ENCODE measurements around the gene SPAG17.

SPAG17 gene

GRCh38 chr1:118023199-118023598 lies 161.8 kb downstream of the SPAG17 start:
- no peak overlapping the region for H3K27ac ChIP-seq (ENCODE audit: low read depth, low read length)
- H3K27me3 ChIP-seq (ENCODE audit: control insufficient read depth, insufficient read depth, low read length), result no peaks in the 10 kb centered on the region
- H3K9ac ChIP-seq (ENCODE audit: low read length), result no peak overlapping the region
- no peaks in the 10 kb centered on the region for H3K36me3 ChIP-seq (ENCODE audit: control insufficient read depth, insufficient read depth, low read length)
- no peaks in the 10 kb centered on the region for H3K4me1 ChIP-seq (ENCODE audit: control insufficient read depth, insufficient read depth, low read length)
- H3K9me3 ChIP-seq (ENCODE audit: control insufficient read depth, insufficient read depth, low read depth, low read length), result no peaks in the 10 kb centered on the region
- no peak overlapping the region for H3K4me3 ChIP-seq (ENCODE audit: low read depth, low read length)

- Histone ChIP-seq H3K9ac (ENCODE audit: low read length) (no peak overlapping the region), H3K27me3 (ENCODE audit: control insufficient read depth, insufficient read depth, low read length) (no peaks in the 10 kb centered on the region)
Observed at GRCh38 chr1:118021668-118022067, 163.4 kb downstream of the SPAG17 start.

GRCh38 chr1:118018060-118018459 lies 167.0 kb downstream of the SPAG17 start:
- Histone ChIP-seq H3K9ac (ENCODE audit: low read length) (no peak overlapping the region), H3K4me3 (ENCODE audit: low read depth, low read length) (no peak overlapping the region), H3K27me3 (ENCODE audit: control insufficient read depth, insufficient read depth, low read length) (no peaks in the 10 kb centered on the region), H3K9me3 (ENCODE audit: control insufficient read depth, insufficient read depth, low read depth, low read length) (no peaks in the 10 kb centered on the region), H3K27ac (ENCODE audit: low read depth, low read length) (no peak overlapping the region), H3K36me3 (ENCODE audit: control insufficient read depth, insufficient read depth, low read length) (no peaks in the 10 kb centered on the region), H3K4me1 (ENCODE audit: control insufficient read depth, insufficient read depth, low read length) (no peaks in the 10 kb centered on the region)

More at GRCh38 chr1:118021668-118022067, 163.4 kb downstream of the SPAG17 start:
- Histone ChIP-seq H3K36me3 (ENCODE audit: control insufficient read depth, insufficient read depth, low read length) (no peaks in the 10 kb centered on the region), H3K9me3 (ENCODE audit: control insufficient read depth, insufficient read depth, low read depth, low read length) (no peaks in the 10 kb centered on the region), H3K4me3 (ENCODE audit: low read depth, low read length) (no peak overlapping the region), H3K27ac (ENCODE audit: low read depth, low read length) (no peak overlapping the region), H3K4me1 (ENCODE audit: control insufficient read depth, insufficient read depth, low read length) (no peaks in the 10 kb centered on the region)

- Histone ChIP-seq H3K4me1 (ENCODE audit: control insufficient read depth, insufficient read depth, low read length) (no peaks in the 10 kb centered on the region), H3K27me3 (ENCODE audit: control insufficient read depth, insufficient read depth, low read length) (no peaks in the 10 kb centered on the region), H3K4me3 (ENCODE audit: low read depth, low read length) (no peak overlapping the region), H3K36me3 (ENCODE audit: control insufficient read depth, insufficient read depth, low read length) (no peaks in the 10 kb centered on the region), H3K27ac (ENCODE audit: low read depth, low read length) (no peak overlapping the region), H3K9me3 (ENCODE audit: control insufficient read depth, insufficient read depth, low read depth, low read length) (no peaks in the 10 kb centered on the region), H3K9ac (ENCODE audit: low read length) (no peak overlapping the region)
Observed at GRCh38 chr1:118013938-118014337, 171.1 kb downstream of the SPAG17 start.

- Histone ChIP-seq H3K4me3 (ENCODE audit: low read depth, low read length) (no peak overlapping the region), H3K27ac (ENCODE audit: low read depth, low read length) (no peak overlapping the region), H3K9me3 (ENCODE audit: control insufficient read depth, insufficient read depth, low read depth, low read length) (no peaks in the 10 kb centered on the region), H3K9ac (ENCODE audit: low read length) (no peak overlapping the region), H3K36me3 (ENCODE audit: control insufficient read depth, insufficient read depth, low read length) (no peaks in the 10 kb centered on the region), H3K27me3 (ENCODE audit: control insufficient read depth, insufficient read depth, low read length) (no peaks in the 10 kb centered on the region), H3K4me1 (ENCODE audit: control insufficient read depth, insufficient read depth, low read length) (no peaks in the 10 kb centered on the region)
Observed at GRCh38 chr1:118013336-118013735, 171.7 kb downstream of the SPAG17 start.

- no peaks in the 10 kb centered on the region for H3K4me1 ChIP-seq (ENCODE audit: control insufficient read depth, insufficient read depth, low read length)
- H3K36me3 ChIP-seq (ENCODE audit: control insufficient read depth, insufficient read depth, low read length), result no peaks in the 10 kb centered on the region
- no peak overlapping the region for H3K9ac ChIP-seq (ENCODE audit: low read length)
- H3K27ac ChIP-seq (ENCODE audit: low read depth, low read length), result no peak overlapping the region
- H3K4me3 ChIP-seq (ENCODE audit: low read depth, low read length), result no peak overlapping the region
- H3K27me3 ChIP-seq (ENCODE audit: control insufficient read depth, insufficient read depth, low read length), result no peaks in the 10 kb centered on the region
- no peaks in the 10 kb centered on the region for H3K9me3 ChIP-seq (ENCODE audit: control insufficient read depth, insufficient read depth, low read depth, low read length)
Observed at GRCh38 chr1:118012515-118013124, 172.4 kb downstream of the SPAG17 start.

GRCh38 chr1:118008011-118008410 lies 177.0 kb downstream of the SPAG17 start:
- Histone ChIP-seq H3K27me3 (ENCODE audit: control insufficient read depth, insufficient read depth, low read length) (no peaks in the 10 kb centered on the region), H3K4me1 (ENCODE audit: control insufficient read depth, insufficient read depth, low read length) (no peaks in the 10 kb centered on the region), H3K27ac (ENCODE audit: low read depth, low read length) (no peak overlapping the region), H3K4me3 (ENCODE audit: low read depth, low read length) (no peak overlapping the region), H3K9ac (ENCODE audit: low read length) (no peak overlapping the region), H3K9me3 (ENCODE audit: control insufficient read depth, insufficient read depth, low read depth, low read length) (no peaks in the 10 kb centered on the region), H3K36me3 (ENCODE audit: control insufficient read depth, insufficient read depth, low read length) (no peaks in the 10 kb centered on the region)

GRCh38 chr1:118007391-118007790 lies 177.6 kb downstream of the SPAG17 start:
- no peaks in the 10 kb centered on the region for H3K36me3 ChIP-seq (ENCODE audit: control insufficient read depth, insufficient read depth, low read length)
- no peak overlapping the region for H3K9ac ChIP-seq (ENCODE audit: low read length)
- no peaks in the 10 kb centered on the region for H3K9me3 ChIP-seq (ENCODE audit: control insufficient read depth, insufficient read depth, low read depth, low read length)
- H3K27ac ChIP-seq (ENCODE audit: low read depth, low read length), result no peak overlapping the region
- no peak overlapping the region for H3K4me3 ChIP-seq (ENCODE audit: low read depth, low read length)
- H3K27me3 ChIP-seq (ENCODE audit: control insufficient read depth, insufficient read depth, low read length), result no peaks in the 10 kb centered on the region
- no peaks in the 10 kb centered on the region for H3K4me1 ChIP-seq (ENCODE audit: control insufficient read depth, insufficient read depth, low read length)

- Histone ChIP-seq H3K27me3 (ENCODE audit: control insufficient read depth, insufficient read depth, low read length) (no peaks in the 10 kb centered on the region), H3K4me1 (ENCODE audit: control insufficient read depth, insufficient read depth, low read length) (no peaks in the 10 kb centered on the region), H3K9ac (ENCODE audit: low read length) (no peak overlapping the region), H3K36me3 (ENCODE audit: control insufficient read depth, insufficient read depth, low read length) (no peaks in the 10 kb centered on the region), H3K4me3 (ENCODE audit: low read depth, low read length) (no peak overlapping the region), H3K27ac (ENCODE audit: low read depth, low read length) (no peak overlapping the region), H3K9me3 (ENCODE audit: control insufficient read depth, insufficient read depth, low read depth, low read length) (no peaks in the 10 kb centered on the region)
Observed at GRCh38 chr1:118004312-118004711, 180.7 kb downstream of the SPAG17 start.

- Histone ChIP-seq H3K9me3 (ENCODE audit: control insufficient read depth, insufficient read depth, low read depth, low read length) (no peaks in the 10 kb centered on the region), H3K4me3 (ENCODE audit: low read depth, low read length) (no peak overlapping the region), H3K9ac (ENCODE audit: low read length) (no peak overlapping the region), H3K27ac (ENCODE audit: low read depth, low read length) (no peak overlapping the region), H3K4me1 (ENCODE audit: control insufficient read depth, insufficient read depth, low read length) (no peaks in the 10 kb centered on the region), H3K36me3 (ENCODE audit: control insufficient read depth, insufficient read depth, low read length) (no peaks in the 10 kb centered on the region), H3K27me3 (ENCODE audit: control insufficient read depth, insufficient read depth, low read length) (no peaks in the 10 kb centered on the region)
Observed at GRCh38 chr1:117985973-117986372, 199.1 kb downstream of the SPAG17 start.

- Histone ChIP-seq H3K27me3 (ENCODE audit: control insufficient read depth, insufficient read depth, low read length) (no peaks in the 10 kb centered on the region), H3K4me1 (ENCODE audit: control insufficient read depth, insufficient read depth, low read length) (no peaks in the 10 kb centered on the region), H3K9me3 (ENCODE audit: control insufficient read depth, insufficient read depth, low read depth, low read length) (no peaks in the 10 kb centered on the region), H3K27ac (ENCODE audit: low read depth, low read length) (no peak overlapping the region), H3K4me3 (ENCODE audit: low read depth, low read length) (no peak overlapping the region), H3K36me3 (ENCODE audit: control insufficient read depth, insufficient read depth, low read length) (no peaks in the 10 kb centered on the region), H3K9ac (ENCODE audit: low read length) (no peak overlapping the region)
Observed at GRCh38 chr1:117985239-117985638, 199.8 kb downstream of the SPAG17 start.
